ENCODE data around the gene OPRL1. TPM values are rescaled to one million over a fixed set of nuclear protein-coding genes. Genes with fewer than 3 reads are reported as not detected.

The OPRL1 gene
- polyA plus RNA-seq, 1 donor, result 0.81 TPM

DNA sequence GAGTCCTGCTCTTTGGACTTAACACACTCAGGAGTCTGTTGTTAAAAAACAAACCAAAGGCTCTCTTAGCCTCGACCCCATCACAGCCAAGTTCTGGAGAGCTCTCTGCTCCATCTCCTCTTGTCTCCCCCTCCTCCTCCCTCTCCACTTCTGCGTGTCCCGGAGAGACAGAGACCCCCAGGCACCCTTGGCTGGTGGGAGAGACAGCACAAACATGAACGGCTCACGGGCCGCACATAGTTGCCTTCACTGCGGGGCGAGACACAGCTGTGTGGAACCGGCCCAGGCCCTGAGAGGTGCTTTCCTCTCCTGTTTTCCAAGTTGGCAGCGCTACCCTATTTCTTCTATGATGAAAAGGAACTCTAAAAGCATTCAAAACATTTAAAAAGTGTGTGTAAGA lies 61.1 kb downstream of the OPRL1 start:
- Histone ChIP-seq H3K4me1 (ENCODE audit: control insufficient read depth, insufficient read depth, low read length) (peaks cover 7% of the 10 kb centered on the region), H3K36me3 (ENCODE audit: control insufficient read depth, insufficient read depth, low read length) (no peaks in the 10 kb centered on the region), H3K4me3 (ENCODE audit: low read length) (no peak overlapping the region), H3K27me3 (ENCODE audit: control insufficient read depth, insufficient read depth, low read length) (no peaks in the 10 kb centered on the region), H3K9me3 (ENCODE audit: control insufficient read depth, low read depth, low read length) (peaks cover 7% of the 10 kb centered on the region), H3K27ac (ENCODE audit: low read length) (no peak overlapping the region)
- DNase-seq, result no peak
- WGBS (ENCODE audit: insufficient coverage, low lambda C conversion rate), result no CpG with 5 or more reads among the region's 10 CpGs

- Histone ChIP-seq H3K27ac (ENCODE audit: low read length) (no peak overlapping the region), H3K27me3 (ENCODE audit: control insufficient read depth, insufficient read depth, low read length) (no peaks in the 10 kb centered on the region), H3K4me3 (ENCODE audit: low read length) (no peak overlapping the region), H3K9me3 (ENCODE audit: control insufficient read depth, low read depth, low read length) (peaks cover 7% of the 10 kb centered on the region), H3K4me1 (ENCODE audit: control insufficient read depth, insufficient read depth, low read length) (peaks cover 7% of the 10 kb centered on the region), H3K36me3 (ENCODE audit: control insufficient read depth, insufficient read depth, low read length) (no peaks in the 10 kb centered on the region)
- no peak for DNase-seq
- no CpG with 5 or more reads among the region's 9 CpGs for whole genome bisulfite sequencing (ENCODE audit: insufficient coverage, low lambda C conversion rate)
These were observed 62.7 kb downstream of the OPRL1 start for GRCh38 chr20:64142590-64142989.

- peaks cover 7% of the 10 kb centered on the region for H3K9me3 ChIP-seq (ENCODE audit: control insufficient read depth, low read depth, low read length)
- H3K4me3 ChIP-seq (ENCODE audit: low read length), result no peak overlapping the region
- no peak for DNase-seq
- peaks cover 7% of the 10 kb centered on the region for H3K4me1 ChIP-seq (ENCODE audit: control insufficient read depth, insufficient read depth, low read length)
- 73% methylated on average over 4 of the region's 14 CpGs for WGBS (ENCODE audit: insufficient coverage, low lambda C conversion rate)
- no peaks in the 10 kb centered on the region for H3K27me3 ChIP-seq (ENCODE audit: control insufficient read depth, insufficient read depth, low read length)
- H3K36me3 ChIP-seq (ENCODE audit: control insufficient read depth, insufficient read depth, low read length), result no peaks in the 10 kb centered on the region
- no peak overlapping the region for H3K27ac ChIP-seq (ENCODE audit: low read length)
These were observed 63.3 kb downstream of the OPRL1 start for GRCh38 chr20:64143018-64143801.

GRCh38 chr20:64144144-64144912 lies 64.4 kb downstream of the OPRL1 start:
- no CpG with 5 or more reads among the region's 8 CpGs for WGBS (ENCODE audit: insufficient coverage, low lambda C conversion rate)
- Histone ChIP-seq H3K4me3 (ENCODE audit: low read length) (no peak overlapping the region), H3K4me1 (ENCODE audit: control insufficient read depth, insufficient read depth, low read length) (peaks cover 7% of the 10 kb centered on the region), H3K36me3 (ENCODE audit: control insufficient read depth, insufficient read depth, low read length) (no peaks in the 10 kb centered on the region), H3K9me3 (ENCODE audit: control insufficient read depth, low read depth, low read length) (peaks cover 7% of the 10 kb centered on the region), H3K27ac (ENCODE audit: low read length) (no peak overlapping the region), H3K27me3 (ENCODE audit: control insufficient read depth, insufficient read depth, low read length) (no peaks in the 10 kb centered on the region)
- no peak for DNase-seq

- H3K27me3 ChIP-seq (ENCODE audit: control insufficient read depth, insufficient read depth, low read length), result no peaks in the 10 kb centered on the region
- no CpG with 5 or more reads among the region's 17 CpGs for WGBS (ENCODE audit: insufficient coverage, low lambda C conversion rate)
These were observed 65.8 kb downstream of the OPRL1 start for GRCh38 chr20:64145458-64146300.

DNA sequence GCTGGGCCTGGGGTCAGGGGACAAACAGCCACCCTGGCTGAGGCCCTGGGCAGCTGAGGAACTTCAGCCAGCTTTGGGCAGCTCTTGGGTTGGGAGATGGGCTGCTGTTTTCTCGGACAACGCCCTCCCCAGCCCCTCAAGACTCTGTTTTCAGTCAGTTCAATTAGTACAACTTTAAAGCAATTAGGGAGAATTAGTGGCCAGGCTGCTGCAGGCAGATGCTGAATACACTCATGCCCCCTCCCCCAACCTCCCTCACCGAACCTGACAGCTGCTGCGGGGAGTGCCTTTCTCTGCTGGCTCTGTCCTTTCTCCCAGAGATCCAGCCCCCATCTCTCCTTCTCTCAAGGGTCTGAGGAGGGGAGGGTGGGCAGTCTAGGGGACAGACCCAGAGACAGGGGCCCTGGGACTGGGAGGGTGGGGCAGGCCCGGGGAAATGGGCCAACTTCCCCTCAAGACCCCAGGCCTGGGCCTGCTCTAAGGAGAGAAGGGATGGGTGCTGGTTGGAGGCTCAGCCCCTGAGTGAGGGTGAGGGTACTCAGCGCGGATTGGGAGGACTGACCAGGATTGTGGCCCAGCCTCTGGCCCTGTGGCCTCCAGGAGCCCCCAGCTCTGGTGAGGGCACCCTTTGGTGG lies 66.5 kb downstream of the OPRL1 start:
- peaks cover 7% of the 10 kb centered on the region for H3K9me3 ChIP-seq (ENCODE audit: control insufficient read depth, low read depth, low read length)
- no peaks in the 10 kb centered on the region for H3K27me3 ChIP-seq (ENCODE audit: control insufficient read depth, insufficient read depth, low read length)
- no peak overlapping the region for H3K4me3 ChIP-seq (ENCODE audit: low read length)
- WGBS (ENCODE audit: insufficient coverage, low lambda C conversion rate), result 100% methylated on average over 1 of the region's 7 CpGs
- no peak overlapping the region for H3K27ac ChIP-seq (ENCODE audit: low read length)
- no peak for DNase-seq
- H3K4me1 ChIP-seq (ENCODE audit: control insufficient read depth, insufficient read depth, low read length), result no peaks in the 10 kb centered on the region
- H3K36me3 ChIP-seq (ENCODE audit: control insufficient read depth, insufficient read depth, low read length), result no peaks in the 10 kb centered on the region

More at GRCh38 chr20:64145458-64146300, 65.8 kb downstream of the OPRL1 start:
- Histone ChIP-seq H3K9me3 (ENCODE audit: control insufficient read depth, low read depth, low read length) (peaks cover 7% of the 10 kb centered on the region), H3K4me3 (ENCODE audit: low read length) (no peak overlapping the region), H3K4me1 (ENCODE audit: control insufficient read depth, insufficient read depth, low read length) (peaks cover 4% of the 10 kb centered on the region), H3K27ac (ENCODE audit: low read length) (no peak overlapping the region), H3K36me3 (ENCODE audit: control insufficient read depth, insufficient read depth, low read length) (no peaks in the 10 kb centered on the region)
- no peak for DNase-seq

DNA sequence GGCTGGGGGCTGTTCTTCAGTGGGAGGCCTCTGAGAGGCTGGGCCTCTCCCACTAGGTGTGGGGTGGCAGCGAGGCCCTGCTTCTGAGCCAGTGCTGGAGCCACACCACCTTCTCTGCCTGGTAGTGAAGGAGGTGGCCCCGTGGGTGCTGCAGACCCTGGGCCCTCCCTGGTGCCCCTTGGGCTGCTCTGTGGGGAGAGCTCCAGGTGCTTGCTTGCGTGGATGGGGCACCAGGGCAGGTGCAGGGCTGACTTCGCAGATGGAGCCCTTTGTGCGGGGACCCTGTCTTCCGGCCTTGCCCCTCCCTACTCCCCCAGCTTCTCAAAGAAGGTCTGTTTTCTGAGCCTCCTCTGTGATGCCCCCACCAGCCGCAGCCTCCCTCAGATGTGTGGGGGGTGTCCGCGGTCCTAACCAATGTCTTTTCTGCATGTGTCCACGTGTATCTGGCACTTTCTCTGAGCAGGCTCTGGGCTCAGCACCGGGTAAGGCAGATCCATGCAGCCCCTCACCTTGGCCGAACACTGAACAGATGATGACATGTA lies 67.1 kb downstream of the OPRL1 start:
- no peak for DNase-seq
- no CpG with 5 or more reads among the region's 12 CpGs for WGBS (ENCODE audit: insufficient coverage, low lambda C conversion rate)
- Histone ChIP-seq H3K36me3 (ENCODE audit: control insufficient read depth, insufficient read depth, low read length) (no peaks in the 10 kb centered on the region), H3K27ac (ENCODE audit: low read length) (no peak overlapping the region), H3K9me3 (ENCODE audit: control insufficient read depth, low read depth, low read length) (peaks cover 7% of the 10 kb centered on the region), H3K27me3 (ENCODE audit: control insufficient read depth, insufficient read depth, low read length) (no peaks in the 10 kb centered on the region), H3K4me1 (ENCODE audit: control insufficient read depth, insufficient read depth, low read length) (no peaks in the 10 kb centered on the region), H3K4me3 (ENCODE audit: low read length) (no peak overlapping the region)

GRCh38 chr20:64148581-64148980 lies 68.7 kb downstream of the OPRL1 start:
- no peak for DNase-seq
- no CpG with 5 or more reads among the region's 5 CpGs for WGBS (ENCODE audit: insufficient coverage, low lambda C conversion rate)
- Histone ChIP-seq H3K27me3 (ENCODE audit: control insufficient read depth, insufficient read depth, low read length) (no peaks in the 10 kb centered on the region), H3K36me3 (ENCODE audit: control insufficient read depth, insufficient read depth, low read length) (no peaks in the 10 kb centered on the region), H3K4me1 (ENCODE audit: control insufficient read depth, insufficient read depth, low read length) (peaks cover 3% of the 10 kb centered on the region), H3K9me3 (ENCODE audit: control insufficient read depth, low read depth, low read length) (peaks cover 7% of the 10 kb centered on the region), H3K27ac (ENCODE audit: low read length) (no peak overlapping the region), H3K4me3 (ENCODE audit: low read length) (no peak overlapping the region)

GRCh38 chr20:64149141-64149540 lies 69.3 kb downstream of the OPRL1 start:
- no CpG with 5 or more reads among the region's 7 CpGs for WGBS (ENCODE audit: insufficient coverage, low lambda C conversion rate)
- no peak overlapping the region for H3K4me3 ChIP-seq (ENCODE audit: low read length)
- no peaks in the 10 kb centered on the region for H3K27me3 ChIP-seq (ENCODE audit: control insufficient read depth, insufficient read depth, low read length)
- DNase-seq, result no peak
- H3K9me3 ChIP-seq (ENCODE audit: control insufficient read depth, low read depth, low read length), result peaks cover 7% of the 10 kb centered on the region
- peaks cover 3% of the 10 kb centered on the region for H3K4me1 ChIP-seq (ENCODE audit: control insufficient read depth, insufficient read depth, low read length)
- H3K27ac ChIP-seq (ENCODE audit: low read length), result no peak overlapping the region
- no peaks in the 10 kb centered on the region for H3K36me3 ChIP-seq (ENCODE audit: control insufficient read depth, insufficient read depth, low read length)

Data from large intestine (tissue), 3 donors.